ENCODE measurements around the gene SYF2.

DNA sequence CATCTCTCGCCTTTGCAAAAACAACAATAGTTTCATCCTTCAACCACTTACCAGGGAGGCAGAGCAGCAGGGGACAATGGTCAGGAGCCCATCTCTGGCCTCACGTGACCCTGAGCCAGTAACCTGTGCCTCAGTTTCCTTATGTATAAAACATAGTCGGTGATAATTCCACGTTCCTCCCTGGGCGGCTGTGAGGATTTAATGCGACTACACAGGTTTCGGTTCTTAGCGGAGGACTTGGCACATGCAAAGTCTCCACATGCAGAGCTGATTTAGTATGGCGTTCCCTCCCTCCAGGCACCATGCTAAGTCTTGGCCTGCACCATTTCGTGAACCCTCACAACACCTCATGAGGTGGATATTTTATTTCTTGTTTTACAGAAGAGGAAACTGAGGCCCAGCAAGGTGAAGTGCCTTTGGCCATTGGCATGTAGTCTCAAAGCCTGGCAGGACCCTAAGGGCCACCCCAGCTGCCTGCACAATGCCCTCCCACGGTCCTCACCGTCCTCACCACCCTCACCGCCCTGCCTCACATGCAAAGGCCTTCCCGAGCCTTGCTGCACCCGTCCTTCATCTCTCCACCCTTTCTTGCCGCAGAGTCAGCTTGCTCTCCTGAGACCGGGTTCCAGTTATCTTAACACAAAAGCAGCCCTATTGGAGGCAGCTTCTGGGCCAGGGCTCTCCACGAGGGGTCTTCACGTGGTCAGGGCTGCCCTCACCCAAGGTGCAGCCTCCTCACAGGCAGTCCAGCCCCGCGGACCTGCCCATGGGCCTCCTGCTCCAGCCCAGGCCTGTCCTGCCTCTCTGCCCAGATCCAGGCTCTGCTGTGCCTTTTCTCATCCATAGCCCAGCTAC, 48.9 kb downstream of the SYF2 start:
- no peak for TF ChIP-seq GATA2 (IDR thresholded peaks at IDR 0.05; ENCODE audit: low read depth, low read length)
- TF ChIP-seq GATA3 (IDR thresholded peaks at IDR 0.05; ENCODE audit: low read depth, low read length), result no peak
